HepG2 (cell line): ENCODE results near the gene SCYL1. TPM values are rescaled to one million over a fixed set of nuclear protein-coding genes. Genes with fewer than 3 reads are reported as not detected.
A peak's percentile ranks its signal among the peaks of the same experiment; 100 is the strongest.

Source experiments
- AFF4 ChIP-seq: sonication (generic); formaldehyde crosslinking; IDR thresholded peaks from 2 replicates; pipeline ENCODE4 v1.4.0; 2020; ENCODE audit warnings: missing genetic modification reagents
- BORCS8-MEF2B ChIP-seq: sonication (generic); formaldehyde crosslinking; IDR thresholded peaks from 2 replicates; pipeline ENCODE4 v1.8.0; 2022; ENCODE audit warnings: mild to moderate bottlenecking, missing genetic modification reagents
- CTCF ChIP-seq: sonication (generic); formaldehyde crosslinking; IDR thresholded peaks from 2 replicates; pipeline ENCODE4 v1.5.0; 2020; ENCODE audit warnings: mild to moderate bottlenecking, missing genetic modification reagents, moderate library complexity
- E2F1 ChIP-seq: sonication (generic); formaldehyde crosslinking; IDR thresholded peaks from 2 replicates; pipeline ENCODE4 v1.5.0; 2020; ENCODE audit warnings: missing genetic modification reagents
- HDAC6 ChIP-seq: fragments of 200-600 bp; sonication (generic); IDR thresholded peaks from 2 replicates; pipeline ENCODE4 v1.7.0; 2017; ENCODE audit warnings: mild to moderate bottlenecking, antibody characterized with exemption, low read length, low read depth
- MED13 ChIP-seq: sonication (generic); formaldehyde crosslinking; IDR thresholded peaks from 2 replicates; pipeline ENCODE4 v1.5.0; 2020; ENCODE audit warnings: missing genetic modification reagents
- ONECUT2 ChIP-seq: sonication (generic); formaldehyde crosslinking; IDR thresholded peaks from 2 replicates; pipeline ENCODE4 v1.4.0; 2020; ENCODE audit warnings: missing genetic modification reagents
- PRDM10 ChIP-seq: sonication (generic); formaldehyde crosslinking; IDR thresholded peaks from 2 replicates; pipeline ENCODE4 v1.4.0; 2020; ENCODE audit warnings: low read depth, missing genetic modification reagents
- SALL2 ChIP-seq: sonication (generic); formaldehyde crosslinking; IDR thresholded peaks from 2 replicates; pipeline ENCODE4 v1.8.1; 2023; ENCODE audit warnings: mild to moderate bottlenecking, missing genetic modification reagents, inconsistent platforms
- SP4 ChIP-seq: sonication (generic); formaldehyde crosslinking; IDR thresholded peaks from 2 replicates; pipeline ENCODE4 v1.8.1; 2023; ENCODE audit warnings: mild to moderate bottlenecking, missing genetic modification reagents
- THAP7 ChIP-seq: sonication (generic); formaldehyde crosslinking; IDR thresholded peaks from 2 replicates; pipeline ENCODE4 v1.8.1; 2023; ENCODE audit warnings: mild to moderate bottlenecking, missing genetic modification reagents
- U2AF1 ChIP-seq: fragments of 200-400 bp; formaldehyde crosslinking; optimal IDR thresholded peaks from 2 replicates; pipeline ENCODE3; 2017; ENCODE audit warnings: mild to moderate bottlenecking, low read depth, low read length
- U2AF2 ChIP-seq: fragments of 200-400 bp; formaldehyde crosslinking; IDR thresholded peaks from 2 replicates; pipeline ENCODE4 v1.6.1; 2017; ENCODE audit warnings: low read depth, mild to moderate bottlenecking, low read length
- ZBTB7B ChIP-seq: sonication (generic); formaldehyde crosslinking; IDR thresholded peaks from 2 replicates; pipeline ENCODE4 v1.4.0; 2020; ENCODE audit warnings: missing genetic modification reagents
- ZNF207 ChIP-seq: fragments of 450-650 bp; IDR thresholded peaks from 2 replicates; pipeline ENCODE4 v1.6.1; 2016; ENCODE audit warnings: antibody characterized with exemption, borderline replicate concordance
- ZNF501 ChIP-seq: sonication (generic); formaldehyde crosslinking; IDR thresholded peaks from 2 replicates; pipeline ENCODE4 v1.5.1; 2020; ENCODE audit warnings: mild to moderate bottlenecking, moderate library complexity, missing genetic modification reagents
- ZNF772 ChIP-seq: sonication (generic); formaldehyde crosslinking; IDR thresholded peaks from 2 replicates; pipeline ENCODE4 v1.5.0; 2020; ENCODE audit warnings: mild to moderate bottlenecking, missing genetic modification reagents
- polyA plus RNA-seq, 8 experiments: library from polyadenylated mRNA; depleted of rRNA in 3 of 8; stranded (reverse) in 7 of 8; unstranded in 1 of 8; fragments of >200 nt; fragmentation: Illumina TruSeq in 4 of 8; extraction: Trizol in 4 of 8; gene quantifications; 2 replicates each; pipeline versions ENCODE4 v1.2.1 to v1.2.3, GENCODE V29; 2011 to 2016; ENCODE audit warnings: low read depth in 4 of 8, missing spikeins in 1 of 8, mixed read lengths in 1 of 8; ENCODE audit not compliant: insufficient read depth in 1 of 8
- total RNA-seq, 5 experiments: library from RNA; depleted of rRNA; stranded (reverse); fragments of >200 nt; fragmentation: Illumina TruSeq; extraction: Trizol; gene quantifications; 2 replicates each; pipeline ENCODE4 v1.2.3, GENCODE V29; 2016; ENCODE audit warnings: low read depth in 1 of 5

Gene SCYL1
- total and polyA plus RNA-seq, 2 of the 13 experiments (the other 11 are each of a cell fraction or from before 2014, with no cell fraction given): 65.9 to 103 TPM

- TF ChIP-seq PRDM10 (CRISPR knock-in tag) (no peak), HDAC6 (no peak), ZNF207 (no peak), SALL2 (CRISPR knock-in tag) (peak; percentile 55; the same call in 1 of the 2 replicates), BORCS8-MEF2B (CRISPR knock-in tag) (0 out of 2 replicates have a peak, but pooled peaks have one; percentile 15), MED13 (CRISPR knock-in tag) (no peak; the same call in 1 of the 2 replicates), THAP7 (no peak), SP4 (CRISPR knock-in tag) (peak; percentile 64; the same call in 1 of the 2 replicates), U2AF1 (no peak), ONECUT2 (CRISPR knock-in tag) (0 out of 2 replicates have a peak, but pooled peaks have one; percentile 9), U2AF2 (no peak), ZNF772 (CRISPR knock-in tag) (0 out of 2 replicates have a peak, but pooled peaks have one; percentile 41), CTCF (peak; percentile 83), ZNF501 (CRISPR knock-in tag) (no peak), E2F1 (CRISPR knock-in tag) (peak; percentile 57; the same call in 1 of the 2 replicates), ZBTB7B (CRISPR knock-in tag) (peak; percentile 18; the same call in 1 of the 2 replicates), AFF4 (no peak)
These were observed 49.4 kb downstream of the SCYL1 start (continued) for GRCh38 chr11:65574109-65574810.
